HEK293 (cell line): ENCODE data around the gene MALL.

ENCODE experiments used
- CTCF ChIA-PET: fragments of 350-600 bp; formaldehyde crosslinking; extraction: SDS; loops from one replicate; lab custom pipeline; 2021; ENCODE audit warnings: antibody characterized with exemption; lab: Yijun Ruan, JAX
- POLR2A ChIA-PET: fragments of 300-600 bp; formaldehyde crosslinking; extraction: SDS; loops from one replicate; lab custom pipeline; 2020; ENCODE audit warnings: antibody characterized with exemption, inconsistent platforms; lab: Yijun Ruan, JAX
- H3K27ac ChIP-seq: fragments of 200-500 bp; sonication (Bioruptor generic); 2 replicates; pipeline ENCODE4 v1.5.1; 2014; ENCODE audit warnings: low read depth, low read length, control low read depth, inconsistent platforms; ENCODE audit errors: extremely low read depth
- H3K36me3 ChIP-seq, 2 experiments: fragments of 200-500 bp in 1 of 2; sonication (Bioruptor generic) in 1 of 2; 1 replicate in 1 of 2; 2 replicates in 1 of 2; pipeline ENCODE4 v1.5.1; 2014 to 2017; ENCODE audit warnings: inconsistent platforms in 2 of 2, low read length in 2 of 2; ENCODE audit not compliant: control insufficient read depth in 2 of 2, insufficient read depth in 1 of 2
- H3K4me1 ChIP-seq: fragments of 200-500 bp; sonication (Bioruptor generic); 2 replicates; pipeline ENCODE4 v1.5.1; 2014; ENCODE audit warnings: mild to moderate bottlenecking, low read length, inconsistent platforms; ENCODE audit not compliant: control insufficient read depth, insufficient read depth
- H3K4me3 ChIP-seq: 2 replicates; pipeline ENCODE4 v1.5.1; 2011; ENCODE audit warnings: low read depth, mild to moderate bottlenecking, control low read depth, low read length, moderate library complexity
- H3K9me3 ChIP-seq: fragments of 200-500 bp; sonication (Bioruptor generic); 2 replicates; pipeline ENCODE4 v1.5.1; 2014; ENCODE audit warnings: low read depth, low read length, inconsistent platforms; ENCODE audit not compliant: control insufficient read depth, insufficient read depth
- KLF9 ChIP-seq: fragments of 450-650 bp; formaldehyde crosslinking; IDR thresholded peaks from 2 replicates; pipeline ENCODE4 v1.5.1; 2016; ENCODE audit warnings: missing biosample characterization, missing genetic modification characterization, low read depth
- MZF1 ChIP-seq: fragments of 450-650 bp; formaldehyde crosslinking; IDR thresholded peaks from 2 replicates; pipeline ENCODE4 v1.5.1; 2017; ENCODE audit warnings: missing biosample characterization, missing genetic modification characterization, borderline replicate concordance
- PRDM4 ChIP-seq: fragments of 450-650 bp; formaldehyde crosslinking; IDR thresholded peaks from 2 replicates; pipeline ENCODE4 v1.5.1; 2017; ENCODE audit warnings: missing biosample characterization, missing genetic modification characterization
- RBAK ChIP-seq: fragments of 450-650 bp; formaldehyde crosslinking; IDR thresholded peaks from 2 replicates; pipeline ENCODE4 v1.5.1; 2016; ENCODE audit warnings: missing biosample characterization, missing genetic modification characterization
- ZBTB26 ChIP-seq: fragments of 450-650 bp; formaldehyde crosslinking; optimal IDR thresholded peaks from 2 replicates; pipeline ENCODE3; 2016; ENCODE audit warnings: missing biosample characterization, mild to moderate bottlenecking, missing genetic modification characterization
- ZNF18 ChIP-seq: fragments of 450-650 bp; formaldehyde crosslinking; IDR thresholded peaks from 2 replicates; pipeline ENCODE4 v1.5.1; 2016; ENCODE audit warnings: missing biosample characterization, missing genetic modification characterization
- ZNF362 ChIP-seq: fragments of 450-650 bp; formaldehyde crosslinking; IDR thresholded peaks from 2 replicates; pipeline ENCODE4 v1.5.1; 2016; ENCODE audit warnings: missing biosample characterization, missing genetic modification characterization
- ZNF513 ChIP-seq: fragments of 450-650 bp; IDR thresholded peaks from 2 replicates; pipeline ENCODE4 v1.5.1; 2018; ENCODE audit warnings: missing biosample characterization, missing genetic modification characterization
- ZNF629 ChIP-seq: fragments of 450-650 bp; formaldehyde crosslinking; IDR thresholded peaks from 2 replicates; pipeline ENCODE4 v1.5.1; 2017; ENCODE audit warnings: missing biosample characterization, missing genetic modification characterization
- ZNF639 ChIP-seq: fragments of 450-650 bp; formaldehyde crosslinking; IDR thresholded peaks from 2 replicates; pipeline ENCODE4 v1.5.1; 2016; ENCODE audit warnings: missing biosample characterization, missing genetic modification characterization

Gene MALL

GRCh38 chr2:110126906-110127305 lies 11.3 kb upstream of the MALL start:
- CTCF ChIA-PET = no interaction called here
- no peak overlapping the region for H3K4me3 ChIP-seq
- POLR2A ChIA-PET = no interaction called here

More at GRCh38 chr2:110126906-110127305, 11.3 kb upstream of the MALL start:
- Histone ChIP-seq H3K27ac (no peak overlapping the region), H3K4me1 (0 out of 2 replicates have a peak, but pooled peaks cover 3% of the 10 kb centered on the region), H3K36me3 (no peaks in the 10 kb centered on the region)
- TF ChIP-seq RBAK (no peak), ZNF629 (no peak), ZNF513 (tag by site-specific recombination) (no peak), MZF1 (tag by site-specific recombination) (no peak), KLF9 (tag by site-specific recombination) (no peak), ZNF18 (no peak), ZNF639 (tag by site-specific recombination) (no peak), ZNF362 (tag by site-specific recombination) (no peak), PRDM4 (tag by site-specific recombination) (no peak), ZBTB26 (tag by site-specific recombination) (no peak)
- TF ChIP-seq, all 188 proteins: peak for 0
- H3K9me3 ChIP-seq = no peaks in the 10 kb centered on the region
